Activated CD4-positive, alpha-beta T cell treated with anti-CD3 and anti-CD28 coated beads, Interleukin-2, Interleukin-6, amounts not matched to agents 100 ng/mL and 50 ng/mL, durations not matched to agents 16 hours and 8 hours (primary cell): ENCODE results near the gene VPS51.
"Not testable (repeated sequence)": the region's sequence is repeated elsewhere in the genome, so short reads cannot be mapped to it uniquely, and the experiment has no call there.

ENCODE experiments used
- DNase-seq: peaks from one replicate; pipeline ENCODE4 v3.0.0-alpha.2; 2020

VPS51 gene

GRCh38 chr11:65136515-65137096 lies 40.6 kb downstream of the VPS51 start:
- DNase-seq = no peak

- DNase-seq = no peak
Observed at GRCh38 chr11:65141896-65142494, 46.0 kb downstream of the VPS51 start.

GRCh38 chr11:65147352-65148075 lies 51.5 kb downstream of the VPS51 start:
- DNase-seq = no peak

GRCh38 chr11:65148657-65149056 lies 52.6 kb downstream of the VPS51 start:
- no peak for DNase-seq

GRCh38 chr11:65150131-65150508 lies 54.1 kb downstream of the VPS51 start:
- not testable (repeated sequence) for DNase-seq

- DNase-seq = peak; percentile 35
Observed at GRCh38 chr11:65150509-65151299, 54.7 kb downstream of the VPS51 start.

- DNase-seq = no peak
Observed at GRCh38 chr11:65151331-65151899, 55.4 kb downstream of the VPS51 start.

GRCh38 chr11:65152122-65152521 lies 56.1 kb downstream of the VPS51 start:
- no peak for DNase-seq

GRCh38 chr11:65156256-65156655 lies 60.2 kb downstream of the VPS51 start:
- DNase-seq = no peak

- DNase-seq = no peak
Observed at GRCh38 chr11:65156926-65157325, 60.9 kb downstream of the VPS51 start.

GRCh38 chr11:65157336-65157735 lies 61.3 kb downstream of the VPS51 start:
- DNase-seq = no peak

- no peak for DNase-seq
Observed at GRCh38 chr11:65159012-65159411, 63.0 kb downstream of the VPS51 start.

GRCh38 chr11:65160643-65161042 lies 64.6 kb downstream of the VPS51 start:
- no peak for DNase-seq
